Forelimb muscle (tissue), 1 donor: ENCODE data around the gene FRMD1. TPM values are rescaled to one million over a fixed set of nuclear protein-coding genes. Genes with fewer than 3 reads are reported as not detected.

Source experiments
- DNase-seq: peaks from one replicate; pipeline ENCODE4 v3.0.0-alpha.2; 2013; ENCODE audit warnings: low read depth
- polyA plus RNA-seq: library from polyadenylated mRNA; unstranded; fragments of 120-200 nt; gene quantifications from one replicate; pipeline ENCODE4 v1.2.1, GENCODE V29; 2013; ENCODE audit not compliant: insufficient read length

FRMD1 gene
- polyA plus RNA-seq, 1 donor = 0.24 TPM

- no peak for DNase-seq
Measured at GRCh38 chr6:168005796-168006195, 73.2 kb downstream of the FRMD1 start.

DNA sequence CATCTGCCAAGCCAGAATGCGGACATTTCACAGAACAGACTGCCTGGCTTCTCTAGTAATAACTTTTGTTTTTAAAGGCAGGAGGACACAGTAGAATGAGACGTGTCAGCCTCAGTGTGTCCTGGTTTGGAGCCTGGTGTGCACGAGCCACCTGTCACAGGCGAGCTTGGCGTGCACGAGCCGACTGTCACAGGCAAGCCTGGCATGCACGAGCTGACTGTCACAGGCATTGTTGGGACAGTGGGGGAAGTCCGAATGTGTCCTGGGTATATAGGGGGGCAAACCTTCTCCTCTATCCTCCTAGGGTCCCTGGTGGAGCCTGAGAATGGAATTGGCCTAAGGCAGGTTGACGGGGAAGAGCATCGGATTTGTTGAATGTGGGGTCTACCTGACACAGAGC is 74.1 kb downstream of the FRMD1 start:
- no peak for DNase-seq

- DNase-seq = no peak
Measured at GRCh38 chr6:168004023-168004422, 75.0 kb downstream of the FRMD1 start.

Other genes with a start within 250 kb of the FRMD1 start
- gene KIF25, start 81.5 kb downstream of the FRMD1 start, polyA plus RNA-seq = 0.73 TPM
- gene DACT2, start 240.6 kb upstream of the FRMD1 start, polyA plus RNA-seq = 1.6 TPM